ENCODE data around the gene PARN. TPM values are rescaled to one million over a fixed set of nuclear protein-coding genes. Genes with fewer than 3 reads are reported as not detected.

Gene PARN
- polyA plus RNA-seq, 2 of the 4 experiments (the other 2 are of a cell fraction): 40.0 to 58.6 TPM

DNA sequence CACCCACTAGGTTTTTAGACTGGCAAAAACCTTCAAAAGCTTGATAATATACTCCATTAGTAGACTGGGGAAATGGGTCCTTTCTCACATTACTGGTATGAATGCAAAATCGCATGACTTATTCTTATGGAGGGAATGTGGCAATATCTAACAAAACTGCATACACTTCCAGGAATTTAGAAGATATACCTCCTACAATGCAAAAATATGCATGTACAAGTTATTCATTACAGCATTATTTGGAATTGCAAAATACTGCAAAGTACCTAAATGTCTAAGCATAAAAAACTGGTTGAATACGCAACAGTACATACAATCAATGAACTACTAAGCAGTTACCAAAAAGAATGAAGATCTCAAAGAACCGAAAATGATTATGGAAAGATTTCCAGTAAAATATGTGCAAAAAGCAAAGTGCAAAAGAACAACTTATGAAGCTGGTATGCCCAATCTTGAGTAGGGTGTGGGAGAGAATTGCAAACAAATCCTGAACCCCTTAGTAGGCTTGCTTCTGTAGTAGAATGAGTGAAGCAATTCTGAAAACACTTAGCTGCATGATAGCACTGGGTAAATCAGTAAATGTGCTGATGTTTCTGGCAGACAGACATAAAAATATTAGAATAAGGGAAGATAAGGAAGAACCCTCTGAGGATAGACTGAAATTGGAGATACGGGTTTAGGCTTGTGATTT, 180.1 kb downstream of the PARN start (continued):
- TF ChIP-seq HOXB5 (CRISPR knock-in tag; IDR thresholded peaks at IDR 0.05) (0 out of 2 replicates have a peak, but pooled peaks have one; percentile 52), POLR2A (IDR thresholded peaks at IDR 0.05; ENCODE audit: low read length) (no peak), RARB (CRISPR knock-in tag; IDR thresholded peaks at IDR 0.05) (peak; percentile 54; the same call in 1 of the 2 replicates), GATA3 (IDR thresholded peaks at IDR 0.05; ENCODE audit: borderline replicate concordance) (peak; percentile 86), EHMT2 (IDR thresholded peaks at IDR 0.05; ENCODE audit: low read depth) (no peak), HEYL (CRISPR knock-in tag; IDR thresholded peaks at IDR 0.05) (no peak), HOXA7 (CRISPR knock-in tag; IDR thresholded peaks at IDR 0.05) (0 out of 2 replicates have a peak, but pooled peaks have one; percentile 47), EP300 (IDR thresholded peaks at IDR 0.05) (peak; percentile 85 to 92)
- TF ChIP-seq, protein P1, sequence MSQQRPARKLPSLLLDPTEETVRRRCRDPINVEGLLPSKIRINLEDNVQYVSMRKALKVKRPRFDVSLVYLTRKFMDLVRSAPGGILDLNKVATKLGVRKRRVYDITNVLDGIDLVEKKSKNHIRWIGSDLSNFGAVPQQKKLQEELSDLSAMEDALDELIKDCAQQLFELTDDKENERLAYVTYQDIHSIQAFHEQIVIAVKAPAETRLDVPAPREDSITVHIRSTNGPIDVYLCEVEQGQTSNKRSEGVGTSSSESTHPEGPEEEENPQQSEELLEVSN (IDR thresholded peaks at IDR 0.05; ENCODE audit: borderline replicate concordance, low read depth): no peak

DNA sequence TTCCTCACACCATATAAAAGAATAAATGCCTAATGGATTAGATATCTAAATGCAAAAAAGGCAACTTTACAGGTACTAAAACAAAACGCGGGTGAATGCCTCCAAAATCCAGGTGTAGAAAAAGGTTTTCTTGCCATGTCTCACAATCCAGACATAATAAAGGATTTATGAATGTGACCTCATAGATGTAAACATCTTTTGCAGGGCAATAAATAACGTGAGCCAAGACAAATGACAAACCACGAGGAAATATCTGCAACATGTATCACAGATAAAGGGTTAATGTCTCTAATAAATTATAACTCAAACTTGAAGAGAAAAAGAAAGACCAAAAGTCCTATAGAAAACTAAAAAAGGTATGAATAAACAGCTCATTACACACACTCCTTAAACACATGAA, 180.7 kb downstream of the PARN start:
- 5% methylated on average over 4 of the region's 4 CpGs for WGBS (ENCODE audit: missing lambda C conversion rate)
- CTCF ChIA-PET: interaction anchor here (0.6 to 2.0 kb wide), 4 partner anchors 37 to 148 kb away, joined by 3 to 6 read pairs (median 4); no protein-coding TSS in a partner anchor
- POLR2A ChIA-PET: no interaction called here
- no peak for TF ChIP-seq RARB (CRISPR knock-in tag; IDR thresholded peaks at IDR 0.05)
- TF ChIP-seq CBX8 (IDR thresholded peaks at IDR 0.05): no peak
- no peak for TF ChIP-seq MAFK (IDR thresholded peaks at IDR 0.05; ENCODE audit: partially characterized antibody)
- TF ChIP-seq CEBPB (IDR thresholded peaks at IDR 0.05): no peak
- TF ChIP-seq, protein P2, sequence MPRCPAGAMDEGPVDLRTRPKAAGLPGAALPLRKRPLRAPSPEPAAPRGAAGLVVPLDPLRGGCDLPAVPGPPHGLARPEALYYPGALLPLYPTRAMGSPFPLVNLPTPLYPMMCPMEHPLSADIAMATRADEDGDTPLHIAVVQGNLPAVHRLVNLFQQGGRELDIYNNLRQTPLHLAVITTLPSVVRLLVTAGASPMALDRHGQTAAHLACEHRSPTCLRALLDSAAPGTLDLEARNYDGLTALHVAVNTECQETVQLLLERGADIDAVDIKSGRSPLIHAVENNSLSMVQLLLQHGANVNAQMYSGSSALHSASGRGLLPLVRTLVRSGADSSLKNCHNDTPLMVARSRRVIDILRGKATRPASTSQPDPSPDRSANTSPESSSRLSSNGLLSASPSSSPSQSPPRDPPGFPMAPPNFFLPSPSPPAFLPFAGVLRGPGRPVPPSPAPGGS (IDR thresholded peaks at IDR 0.05): no peak
- TF ChIP-seq RNF2 (IDR thresholded peaks at IDR 0.05; ENCODE audit: borderline replicate concordance, low read depth): no peak
- TF ChIP-seq HOXA7 (CRISPR knock-in tag; IDR thresholded peaks at IDR 0.05): no peak
- TF ChIP-seq, protein P3, sequence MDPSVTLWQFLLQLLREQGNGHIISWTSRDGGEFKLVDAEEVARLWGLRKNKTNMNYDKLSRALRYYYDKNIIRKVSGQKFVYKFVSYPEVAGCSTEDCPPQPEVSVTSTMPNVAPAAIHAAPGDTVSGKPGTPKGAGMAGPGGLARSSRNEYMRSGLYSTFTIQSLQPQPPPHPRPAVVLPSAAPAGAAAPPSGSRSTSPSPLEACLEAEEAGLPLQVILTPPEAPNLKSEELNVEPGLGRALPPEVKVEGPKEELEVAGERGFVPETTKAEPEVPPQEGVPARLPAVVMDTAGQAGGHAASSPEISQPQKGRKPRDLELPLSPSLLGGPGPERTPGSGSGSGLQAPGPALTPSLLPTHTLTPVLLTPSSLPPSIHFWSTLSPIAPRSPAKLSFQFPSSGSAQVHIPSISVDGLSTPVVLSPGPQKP (IDR thresholded peaks at IDR 0.05; ENCODE audit: low read depth, low read length): no peak
- no peak for TF ChIP-seq POLR2AphosphoS2 (conservative IDR thresholded peaks at IDR 0.05; ENCODE audit: low read length)
- TF ChIP-seq EHMT2 (IDR thresholded peaks at IDR 0.05; ENCODE audit: low read depth): no peak
- no peak for TF ChIP-seq RFX5 (IDR thresholded peaks at IDR 0.05)
- no peak for TF ChIP-seq HEYL (CRISPR knock-in tag; IDR thresholded peaks at IDR 0.05)
- TF ChIP-seq, protein P4, sequence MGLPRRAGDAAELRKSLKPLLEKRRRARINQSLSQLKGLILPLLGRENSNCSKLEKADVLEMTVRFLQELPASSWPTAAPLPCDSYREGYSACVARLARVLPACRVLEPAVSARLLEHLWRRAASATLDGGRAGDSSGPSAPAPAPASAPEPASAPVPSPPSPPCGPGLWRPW (IDR thresholded peaks at IDR 0.05): 0 out of 2 replicates have a peak, but pooled peaks have one; percentile 0
- TF ChIP-seq, protein P5, sequence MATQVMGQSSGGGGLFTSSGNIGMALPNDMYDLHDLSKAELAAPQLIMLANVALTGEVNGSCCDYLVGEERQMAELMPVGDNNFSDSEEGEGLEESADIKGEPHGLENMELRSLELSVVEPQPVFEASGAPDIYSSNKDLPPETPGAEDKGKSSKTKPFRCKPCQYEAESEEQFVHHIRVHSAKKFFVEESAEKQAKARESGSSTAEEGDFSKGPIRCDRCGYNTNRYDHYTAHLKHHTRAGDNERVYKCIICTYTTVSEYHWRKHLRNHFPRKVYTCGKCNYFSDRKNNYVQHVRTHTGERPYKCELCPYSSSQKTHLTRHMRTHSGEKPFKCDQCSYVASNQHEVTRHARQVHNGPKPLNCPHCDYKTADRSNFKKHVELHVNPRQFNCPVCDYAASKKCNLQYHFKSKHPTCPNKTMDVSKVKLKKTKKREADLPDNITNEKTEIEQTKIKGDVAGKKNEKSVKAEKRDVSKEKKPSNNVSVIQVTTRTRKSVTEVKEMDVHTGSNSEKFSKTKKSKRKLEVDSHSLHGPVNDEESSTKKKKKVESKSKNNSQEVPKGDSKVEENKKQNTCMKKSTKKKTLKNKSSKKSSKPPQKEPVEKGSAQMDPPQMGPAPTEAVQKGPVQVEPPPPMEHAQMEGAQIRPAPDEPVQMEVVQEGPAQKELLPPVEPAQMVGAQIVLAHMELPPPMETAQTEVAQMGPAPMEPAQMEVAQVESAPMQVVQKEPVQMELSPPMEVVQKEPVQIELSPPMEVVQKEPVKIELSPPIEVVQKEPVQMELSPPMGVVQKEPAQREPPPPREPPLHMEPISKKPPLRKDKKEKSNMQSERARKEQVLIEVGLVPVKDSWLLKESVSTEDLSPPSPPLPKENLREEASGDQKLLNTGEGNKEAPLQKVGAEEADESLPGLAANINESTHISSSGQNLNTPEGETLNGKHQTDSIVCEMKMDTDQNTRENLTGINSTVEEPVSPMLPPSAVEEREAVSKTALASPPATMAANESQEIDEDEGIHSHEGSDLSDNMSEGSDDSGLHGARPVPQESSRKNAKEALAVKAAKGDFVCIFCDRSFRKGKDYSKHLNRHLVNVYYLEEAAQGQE (IDR thresholded peaks at IDR 0.05): no peak
- TF ChIP-seq EHF (CRISPR knock-in tag; IDR thresholded peaks at IDR 0.05): no peak
- TF ChIP-seq ZFP36 (IDR thresholded peaks at IDR 0.05; ENCODE audit: borderline replicate concordance, partially characterized antibody): no peak
- no peak for TF ChIP-seq HDAC2 (IDR thresholded peaks at IDR 0.05)
- TF ChIP-seq NPAS2 (CRISPR knock-in tag; IDR thresholded peaks at IDR 0.05; ENCODE audit: borderline replicate concordance): no peak
- no peak for TF ChIP-seq JUNB (IDR thresholded peaks at IDR 0.05)
- no peak for TF ChIP-seq ESRRA (IDR thresholded peaks at IDR 0.05; ENCODE audit: borderline replicate concordance, low read length)
- no peak for TF ChIP-seq NR3C1 (IDR thresholded peaks at IDR 0.05)
- TF ChIP-seq, protein P6, sequence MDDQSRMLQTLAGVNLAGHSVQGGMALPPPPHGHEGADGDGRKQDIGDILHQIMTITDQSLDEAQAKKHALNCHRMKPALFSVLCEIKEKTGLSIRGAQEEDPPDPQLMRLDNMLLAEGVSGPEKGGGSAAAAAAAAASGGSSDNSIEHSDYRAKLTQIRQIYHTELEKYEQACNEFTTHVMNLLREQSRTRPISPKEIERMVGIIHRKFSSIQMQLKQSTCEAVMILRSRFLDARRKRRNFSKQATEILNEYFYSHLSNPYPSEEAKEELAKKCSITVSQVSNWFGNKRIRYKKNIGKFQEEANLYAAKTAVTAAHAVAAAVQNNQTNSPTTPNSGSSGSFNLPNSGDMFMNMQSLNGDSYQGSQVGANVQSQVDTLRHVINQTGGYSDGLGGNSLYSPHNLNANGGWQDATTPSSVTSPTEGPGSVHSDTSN (IDR thresholded peaks at IDR 0.05): 0 out of 2 replicates have a peak, but pooled peaks have one; percentile 32
- no peak for TF ChIP-seq EP300 (IDR thresholded peaks at IDR 0.05)
- TF ChIP-seq TFCP2L1 (CRISPR knock-in tag; IDR thresholded peaks at IDR 0.05): no peak
- no peak for TF ChIP-seq PHF8 (IDR thresholded peaks at IDR 0.05; ENCODE audit: borderline replicate concordance, low read depth)
- no peak for TF ChIP-seq SREBF2 (IDR thresholded peaks at IDR 0.05)
- TF ChIP-seq, protein P7, sequence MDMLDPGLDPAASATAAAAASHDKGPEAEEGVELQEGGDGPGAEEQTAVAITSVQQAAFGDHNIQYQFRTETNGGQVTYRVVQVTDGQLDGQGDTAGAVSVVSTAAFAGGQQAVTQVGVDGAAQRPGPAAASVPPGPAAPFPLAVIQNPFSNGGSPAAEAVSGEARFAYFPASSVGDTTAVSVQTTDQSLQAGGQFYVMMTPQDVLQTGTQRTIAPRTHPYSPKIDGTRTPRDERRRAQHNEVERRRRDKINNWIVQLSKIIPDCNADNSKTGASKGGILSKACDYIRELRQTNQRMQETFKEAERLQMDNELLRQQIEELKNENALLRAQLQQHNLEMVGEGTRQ (IDR thresholded peaks at IDR 0.05): no peak

More for the DNA sequence above, 180.7 kb downstream of the PARN start:
- peak in 1 of 2 experiments; percentile 62 for DNase-seq (ENCODE audit: low read depth in 1 of 2, low spot score in 1 of 2)
- peak in 1 of 2 experiments; percentile 38; a peak in 3 of 6 replicates for ATAC-seq
- H3K4me3 ChIP-seq: peak overlapping the region; percentile 20; the same call in 1 of the 3 replicates
- H3K4me2 ChIP-seq: peak overlapping the region; percentile 78
- FAIRE-seq: no peak
- no peaks in the 10 kb centered on the region for H3K9me3 ChIP-seq
- peaks cover 96% of the 10 kb centered on the region for H3K4me1 ChIP-seq
- peak overlapping the region; percentile 86 to 92 for H3K27ac ChIP-seq
